Heart right ventricle (tissue), 16 donors: ENCODE data around the gene COL25A1. TPM values are rescaled to one million over a fixed set of nuclear protein-coding genes. Genes with fewer than 3 reads are reported as not detected.

Experiments used
- ATAC-seq, 8 donors: fragments of 200-7000 bp; cut with Tn5 transposase; one replicate each; pipeline ENCODE4 v1.9.1; 2020; ENCODE audit warnings: mild to moderate bottlenecking in 8 of 8, moderate library complexity in 8 of 8, moderate number of reproducible peaks in 1 of 8
- DNase-seq, 2 donors: peaks; one replicate each; pipeline ENCODE4 v3.0.0-alpha.2; 2020
- H3K27ac ChIP-seq, 10 donors: fragments of 200-600 bp; sonication (generic) in 2 of 10; one replicate each; pipeline versions ENCODE4 v1.5.0 to v1.8.0; 2020 to 2022; ENCODE audit warnings: mild to moderate bottlenecking in 3 of 10
- H3K27me3 ChIP-seq, 7 donors: fragments of 200-600 bp; one replicate each; pipeline ENCODE4 v1.8.0; 2021 to 2022; ENCODE audit warnings: mild to moderate bottlenecking in 2 of 7
- H3K36me3 ChIP-seq, 9 donors: fragments of 200-600 bp; sonication (generic) in 1 of 9; one replicate each; pipeline versions ENCODE4 v1.5.0 to v1.8.0; 2020 to 2022; ENCODE audit warnings: mild to moderate bottlenecking in 2 of 9
- H3K4me1 ChIP-seq, 9 donors: fragments of 200-600 bp; sonication (generic) in 1 of 9; one replicate each; pipeline versions ENCODE4 v1.5.0 to v1.8.0; 2020 to 2022; ENCODE audit warnings: mild to moderate bottlenecking in 4 of 9
- H3K4me3 ChIP-seq, 10 donors: fragments of 200-600 bp; sonication (generic) in 2 of 10; one replicate each; pipeline versions ENCODE4 v1.5.0 to v1.8.0; 2020 to 2022; ENCODE audit warnings: mild to moderate bottlenecking in 7 of 10, moderate library complexity in 2 of 10
- H3K9me3 ChIP-seq, 11 donors: fragments of 200-600 bp in 10 of 11; sonication (generic) in 2 of 11; one replicate each; pipeline versions ENCODE4 v1.5.0 to v1.8.0; 2013 to 2022; ENCODE audit warnings: mild to moderate bottlenecking in 2 of 11, control low read depth in 1 of 11, moderate library complexity in 1 of 11
- whole genome bisulfite sequencing, 2 donors: extraction: QIAGEN DNeasy Blood & Tissue Kit; methylation state at CpG; one replicate each; pipeline ENCODE4 v1.1.7; 2013; ENCODE audit warnings: inconsistent platforms in 1 of 2; 5-methylcytosine and 5-hydroxymethylcytosine counted together
- intact Hi-C, 10 donors: fragments of 100-400 bp; cut with DNase I; formaldehyde crosslinking; loops; one replicate each; pipeline versions ENCODE4 v1.11.1 to v1.14.2; 2022
- polyA plus RNA-seq, 2 donors: library from polyadenylated mRNA; stranded (reverse); fragments of 200-250 nt; gene quantifications; one replicate each; pipeline ENCODE4 v1.2.3, GENCODE V29; 2013
- total RNA-seq, 10 donors: library from RNA; stranded (reverse); fragmentation: NEBNext Ultra II Directional in 3 of 10; extraction: Animal tissue kit (Norgen Biotek cat#: 25700) in 3 of 10; gene quantifications; one replicate each; pipeline versions ENCODE4 v1.2.1 to v1.2.4, GENCODE V29; 2021 to 2023
- TF ChIP-seq, protein P1 (sequence below), 9 donors: fragments of 200-600 bp; sonication (generic) in 2 of 9; IDR thresholded peaks; one replicate each; pipeline versions ENCODE4 v1.5.0 to v1.8.0; 2021 to 2022; ENCODE audit warnings: antibody characterized with exemption in 9 of 9, mild to moderate bottlenecking in 5 of 9, moderate library complexity in 1 of 9
- donor health status: Arrhythmogenic right ventricular cardiomyopathy.
- donor health status: ischemic (EF 13 %, LVEDD 7.1; RV severe dilation, severe dysfunction).
- donor health status: healthy with polysubstance abuse.
- donor health status: DM: no; HTN: yes; CAD: no.
- donor health status: DM: no; HTN: no; CAD: no.
- donor health status: ischemic (EF 25% LVEDD 6.9; RV normal size, moderate dysfunction).
- donor health status: ischemic (EF 25% LVEDD 5.7; RV mildly dilated, moderate dysfunction).
- donor health status: healthy.
- donor health status: DM: yes; HTN: yes; CAD: no.
- donor health status: Ischemic cardiomyopathy.
- donor health status: ischemic (EF 35%, LVEDD 5.7; RV mildly dilated, moderate dysfunction).
- donor health status: nonischemic (EF 11% LVEDD 7.7; RV severe dilation, severe dysfunction).
- donor health status: DM: yes; HTN: yes; CAD: no.
- donor health status: PGD.
- donor health status: ischemic (EF 29% LVEDD 5.4; RV normal size, mild dysfunction).
- donor health status: nonischemic (EF 23%, LVEDD 6.1; RV moderate dilation, normal function).

Gene COL25A1
- total and polyA plus RNA-seq, 12 donors: 0.07 to 1.2 (median 0.41) TPM

DNA sequence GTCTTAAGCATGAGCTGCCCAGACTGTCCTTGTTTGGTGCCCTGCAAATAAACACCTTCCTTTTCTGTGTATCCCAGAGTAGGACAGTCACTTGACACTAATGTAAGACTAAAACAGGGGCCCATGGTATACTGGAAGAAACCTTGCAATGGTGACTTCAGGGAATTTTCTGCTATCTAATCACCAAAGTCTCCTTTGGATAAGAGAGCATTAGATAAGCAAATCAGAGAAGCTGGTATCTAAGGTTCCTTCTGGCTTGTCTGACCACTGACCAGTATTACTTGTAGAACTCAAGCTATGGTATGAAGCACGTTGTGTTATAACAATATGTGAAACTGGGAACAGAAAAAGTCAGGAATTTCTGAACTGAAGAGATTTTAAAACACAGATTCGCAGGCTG is 173.9 kb downstream of the COL25A1 start:
- WGBS, 2 donors: 75 to 78% methylated on average over 2 of the region's 2 CpGs
- intact Hi-C loops: no loop called here
- H3K27ac ChIP-seq: no peak overlapping the region
- no peaks in the 10 kb centered on the region for H3K27me3 ChIP-seq
- no peak for ATAC-seq
- no peaks in the 10 kb centered on the region for H3K36me3 ChIP-seq
- no peak overlapping the region for H3K4me3 ChIP-seq
- TF ChIP-seq, protein P1, sequence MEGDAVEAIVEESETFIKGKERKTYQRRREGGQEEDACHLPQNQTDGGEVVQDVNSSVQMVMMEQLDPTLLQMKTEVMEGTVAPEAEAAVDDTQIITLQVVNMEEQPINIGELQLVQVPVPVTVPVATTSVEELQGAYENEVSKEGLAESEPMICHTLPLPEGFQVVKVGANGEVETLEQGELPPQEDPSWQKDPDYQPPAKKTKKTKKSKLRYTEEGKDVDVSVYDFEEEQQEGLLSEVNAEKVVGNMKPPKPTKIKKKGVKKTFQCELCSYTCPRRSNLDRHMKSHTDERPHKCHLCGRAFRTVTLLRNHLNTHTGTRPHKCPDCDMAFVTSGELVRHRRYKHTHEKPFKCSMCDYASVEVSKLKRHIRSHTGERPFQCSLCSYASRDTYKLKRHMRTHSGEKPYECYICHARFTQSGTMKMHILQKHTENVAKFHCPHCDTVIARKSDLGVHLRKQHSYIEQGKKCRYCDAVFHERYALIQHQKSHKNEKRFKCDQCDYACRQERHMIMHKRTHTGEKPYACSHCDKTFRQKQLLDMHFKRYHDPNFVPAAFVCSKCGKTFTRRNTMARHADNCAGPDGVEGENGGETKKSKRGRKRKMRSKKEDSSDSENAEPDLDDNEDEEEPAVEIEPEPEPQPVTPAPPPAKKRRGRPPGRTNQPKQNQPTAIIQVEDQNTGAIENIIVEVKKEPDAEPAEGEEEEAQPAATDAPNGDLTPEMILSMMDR (IDR thresholded peaks at IDR 0.05): no peak
- DNase-seq: no peak
- H3K9me3 ChIP-seq: no peaks in the 10 kb centered on the region
- no peaks in the 10 kb centered on the region for H3K4me1 ChIP-seq

DNA sequence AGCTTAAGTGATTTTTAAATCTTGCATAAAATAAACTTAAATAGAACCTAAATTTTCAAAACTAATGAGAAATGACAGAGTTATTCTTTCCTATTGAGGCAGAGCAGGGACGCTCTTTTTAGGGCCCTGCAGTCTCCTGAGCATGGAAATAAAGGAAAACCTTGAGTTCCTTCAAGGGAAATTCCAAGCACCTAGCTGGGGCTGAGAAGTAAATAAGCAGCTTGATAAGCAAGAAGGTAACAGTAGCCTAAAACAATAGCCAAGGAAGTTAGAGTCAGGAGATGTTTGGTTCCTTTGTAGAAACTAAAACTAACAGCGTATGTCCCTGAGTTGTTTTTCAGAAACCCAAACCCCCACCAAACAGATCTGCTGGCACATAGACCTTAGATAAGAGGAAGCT is 174.6 kb downstream of the COL25A1 start:
- WGBS, 2 donors: 62 to 67% methylated on average over 2 of the region's 2 CpGs
- Histone ChIP-seq H3K9me3 (no peaks in the 10 kb centered on the region), H3K4me1 (no peaks in the 10 kb centered on the region), H3K27ac (no peak overlapping the region), H3K4me3 (no peak overlapping the region), H3K27me3 (no peaks in the 10 kb centered on the region), H3K36me3 (no peaks in the 10 kb centered on the region)
- TF ChIP-seq, protein P1 (IDR thresholded peaks at IDR 0.05): no peak
- DNase-seq (no peak), ATAC-seq (no peak)
- intact Hi-C loops: no loop called here

DNA sequence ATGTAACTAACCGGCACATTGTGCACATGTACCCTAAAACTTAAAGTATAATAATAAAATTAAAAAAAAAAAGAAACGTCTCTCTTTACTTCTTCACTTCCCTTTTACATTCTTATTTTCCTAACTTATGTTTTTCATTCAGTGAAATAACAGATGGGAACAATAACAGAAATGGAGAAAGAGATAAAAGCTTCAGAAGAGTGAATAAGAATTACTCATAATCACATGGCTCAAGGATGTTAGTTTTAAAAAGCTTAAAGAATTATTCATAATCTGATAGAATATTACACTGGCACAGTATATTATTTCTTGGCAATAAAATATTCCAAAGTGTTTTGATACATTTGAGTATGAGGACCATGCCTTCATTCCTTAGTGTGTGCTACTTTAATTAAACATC is 175.6 kb downstream of the COL25A1 start:
- WGBS, 2 donors: 73 to 83% methylated on average over 2 of the region's 2 CpGs

DNA sequence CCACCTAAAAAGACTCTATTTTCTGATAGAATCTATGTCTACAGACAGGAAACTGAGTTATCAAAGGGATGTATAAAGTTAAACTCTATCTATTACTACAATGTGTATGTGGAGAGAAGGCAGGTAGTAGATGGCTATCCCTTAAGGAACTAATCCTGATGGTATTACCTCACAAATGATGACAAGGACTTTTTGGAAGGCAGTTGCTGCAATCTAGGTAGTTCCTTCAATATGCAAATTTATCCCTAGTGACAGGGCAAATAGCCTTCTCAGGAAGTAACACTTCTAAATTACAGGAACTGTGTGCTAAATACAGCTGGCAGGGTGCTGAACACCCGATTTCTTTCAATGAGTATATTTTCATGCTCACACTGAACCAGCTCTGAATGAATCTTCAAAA is 177.4 kb downstream of the COL25A1 start:
- no peak overlapping the region for H3K27ac ChIP-seq
- H3K4me1 ChIP-seq: no peaks in the 10 kb centered on the region
- peaks cover 0 to 5% (median 0%) of the 10 kb centered on the region in 11 donors for H3K9me3 ChIP-seq
- no peaks in the 10 kb centered on the region for H3K36me3 ChIP-seq
- intact Hi-C loops: no loop called here
- no peaks in the 10 kb centered on the region for H3K27me3 ChIP-seq
- no peak overlapping the region for H3K4me3 ChIP-seq
- ATAC-seq: no peak
- 24 to 38% methylated on average over 1 of the region's 1 CpG for WGBS, 2 donors
- no peak for DNase-seq
- TF ChIP-seq, protein P1 (IDR thresholded peaks at IDR 0.05): no peak

More for the DNA sequence above, 175.6 kb downstream of the COL25A1 start:
- DNase-seq (no peak), ATAC-seq (no peak)
- Histone ChIP-seq H3K4me1 (no peaks in the 10 kb centered on the region), H3K27me3 (no peaks in the 10 kb centered on the region), H3K4me3 (no peak overlapping the region), H3K9me3 (no peaks in the 10 kb centered on the region), H3K36me3 (no peaks in the 10 kb centered on the region), H3K27ac (no peak overlapping the region)
- TF ChIP-seq, protein P1 (IDR thresholded peaks at IDR 0.05): no peak
- intact Hi-C loops: no loop called here
